Naive thymus-derived CD4-positive, alpha-beta T cell (primary cell): Measurements from ENCODE around the gene SLC45A3. TPM values are rescaled to one million over a fixed set of nuclear protein-coding genes. Genes with fewer than 3 reads are reported as not detected.

Source experiments
- ATAC-seq: fragments of 150-1000 bp; cut with Tn5 transposase; 2 replicates; pipeline ENCODE4 v1.10.0; 2021; ENCODE audit warnings: mild to moderate bottlenecking, moderate library complexity
- CTCF ChIA-PET: fragments of 350-600 bp; sonication (Branson Sonifier 250); formaldehyde crosslinking; loops from one replicate; lab custom pipeline; 2021; ENCODE audit warnings: antibody characterized with exemption; lab: Charles Lee
- POLR2A ChIA-PET: fragments of 350-600 bp; sonication (Branson Sonifier 250); formaldehyde crosslinking; loops from one replicate; lab custom pipeline; 2021; ENCODE audit warnings: antibody characterized with exemption, inconsistent platforms; lab: Charles Lee
- DNase-seq, 9 donors: peaks; one replicate each; pipeline versions ENCODE4 v3.0.0 to v3.0.0-alpha.2; 2020 to 2022; ENCODE audit warnings: mixed read lengths in 1 of 9
- H3K27ac ChIP-seq: one replicate; pipeline ENCODE4 v1.7.0; 2013; ENCODE audit warnings: mild to moderate bottlenecking, low read depth, low read length, moderate library complexity
- H3K27me3 ChIP-seq, 2 donors: one replicate each; pipeline ENCODE4 v1.7.0; 2013; ENCODE audit warnings: low read length in 2 of 2, mild to moderate bottlenecking in 2 of 2, moderate library complexity in 2 of 2; ENCODE audit not compliant: control insufficient read depth in 2 of 2, insufficient read depth in 2 of 2
- H3K36me3 ChIP-seq, 3 experiments: 1 replicate in 2 of 3; 2 replicates in 1 of 3; pipeline ENCODE4 v1.7.0; 2013; ENCODE audit warnings: low read length in 3 of 3, mild to moderate bottlenecking in 3 of 3, moderate library complexity in 1 of 3; ENCODE audit not compliant: insufficient read depth in 3 of 3, control insufficient read depth in 2 of 3
- H3K4me1 ChIP-seq, 2 donors: one replicate each; pipeline ENCODE4 v1.7.0; 2013; ENCODE audit warnings: low read length in 2 of 2, mild to moderate bottlenecking in 2 of 2, moderate library complexity in 1 of 2; ENCODE audit not compliant: control insufficient read depth in 2 of 2, insufficient read depth in 2 of 2
- H3K4me3 ChIP-seq: 2 replicates; pipeline ENCODE4 v1.7.0; 2013; ENCODE audit warnings: mild to moderate bottlenecking, low read length
- H3K9me3 ChIP-seq, 3 experiments: 1 replicate in 2 of 3; 2 replicates in 1 of 3; pipeline ENCODE4 v1.7.0; 2013; ENCODE audit warnings: low read length in 3 of 3; ENCODE audit not compliant: control insufficient read depth in 2 of 3
- H3K27ac Mint-ChIP-seq, 9 donors: one replicate each; pipeline ENCODE4 v1.8.0; 2020 to 2022; ENCODE audit warnings: mixed read lengths in 9 of 9, mild to moderate bottlenecking in 8 of 9, moderate library complexity in 5 of 9, inconsistent platforms in 2 of 9
- H3K27me3 Mint-ChIP-seq, 5 donors: one replicate each; pipeline ENCODE4 v1.8.0; 2021 to 2022; ENCODE audit warnings: mixed read lengths in 5 of 5, mild to moderate bottlenecking in 1 of 5
- H3K36me3 Mint-ChIP-seq, 5 donors: one replicate each; pipeline ENCODE4 v1.8.0; 2020 to 2022; ENCODE audit warnings: mixed read lengths in 5 of 5, mild to moderate bottlenecking in 3 of 5, inconsistent platforms in 1 of 5
- H3K4me1 Mint-ChIP-seq, 7 donors: one replicate each; pipeline ENCODE4 v1.8.0; 2020 to 2022; ENCODE audit warnings: mixed read lengths in 7 of 7, mild to moderate bottlenecking in 3 of 7, inconsistent platforms in 1 of 7
- H3K4me3 Mint-ChIP-seq, 10 donors: one replicate each; pipeline ENCODE4 v1.8.0; 2020 to 2022; ENCODE audit warnings: mild to moderate bottlenecking in 10 of 10, mixed read lengths in 10 of 10, moderate library complexity in 6 of 10, inconsistent platforms in 2 of 10
- H3K9me3 Mint-ChIP-seq, 11 donors: one replicate each; pipeline ENCODE4 v1.8.0; 2020 to 2022; ENCODE audit warnings: mixed read lengths in 11 of 11, mild to moderate bottlenecking in 4 of 11, inconsistent platforms in 1 of 11, moderate library complexity in 1 of 11
- intact Hi-C, 2 donors: fragments of 100-400 bp; cut with micrococcal nuclease; formaldehyde crosslinking; loops; one replicate each; pipeline ENCODE4 v1.15.1; 2023
- polyA plus RNA-seq, 2 donors: library from polyadenylated mRNA; unstranded; fragments of 300-500 nt; fragmentation: Illumina TruSeq; gene quantifications; one replicate each; pipeline ENCODE4 v1.2.3, GENCODE V29; 2021
- total RNA-seq, 6 experiments: library from RNA in 5 of 6; stranded (reverse) in 5 of 6; gene quantifications; 1 replicate in 5 of 6; 2 replicates in 1 of 6; pipeline ENCODE4 v1.2.3 and lab custom pipeline; 2021 to 2026

The SLC45A3 gene
- total and polyA plus RNA-seq, 7 experiments from 2014 or later = 0.10 to 8.7 (median 0.54) TPM; not detected in 2

GRCh38 chr1:205627956-205628355, 52.4 kb downstream of the SLC45A3 start:
- peaks cover 47 to 83% (median 66%) of the 10 kb centered on the region in 7 donors for H3K4me1 Mint-ChIP-seq

GRCh38 chr1:205626216-205626615, 54.1 kb downstream of the SLC45A3 start:
- Histone ChIP-seq H3K27ac (no peak overlapping the region), H3K4me1 (peaks cover 30 to 31% of the 10 kb centered on the region in 2 donors), H3K4me3 (no peak overlapping the region), H3K36me3 (peaks cover 3 to 23% (median 4%) of the 10 kb centered on the region in 3 experiments), H3K27me3 (no peaks in the 10 kb centered on the region), H3K9me3 (no peaks in the 10 kb centered on the region)
- no peak for ATAC-seq
- Mint-ChIP-seq H3K36me3 (peaks cover 0 to 37% (median 20%) of the 10 kb centered on the region in 5 donors), H3K4me3 (peak overlapping the region; percentile 36 to 85 (median 61)), H3K27me3 (no peaks in the 10 kb centered on the region), H3K4me1 (peaks cover 47 to 81% (median 65%) of the 10 kb centered on the region in 7 donors), H3K27ac (peak overlapping the region; percentile 58 to 91 (median 78)), H3K9me3 (no peaks in the 10 kb centered on the region)
- DNase-seq = no peak
- intact Hi-C loops = no loop called here
- ChIA-PET CTCF (interaction anchor here (1.3 kb wide), 1 partner anchor 25 kb away, joined by 3 read pairs; no protein-coding TSS in a partner anchor), POLR2A (no interaction called here)

More at GRCh38 chr1:205627956-205628355, 52.4 kb downstream of the SLC45A3 start:
- ATAC-seq (no peak), DNase-seq (no peak)
- no peaks in the 10 kb centered on the region for H3K9me3 ChIP-seq
- H3K36me3 Mint-ChIP-seq = peaks cover 0 to 37% (median 20%) of the 10 kb centered on the region in 5 donors
- H3K4me3 ChIP-seq = no peak overlapping the region
- intact Hi-C loops = no loop called here
- no peaks in the 10 kb centered on the region for H3K27me3 Mint-ChIP-seq
- H3K27ac ChIP-seq = no peak overlapping the region
- no peaks in the 10 kb centered on the region for H3K27me3 ChIP-seq
- H3K4me1 ChIP-seq = peaks cover 30 to 37% of the 10 kb centered on the region in 2 donors
- peaks cover 3 to 10% (median 4%) of the 10 kb centered on the region in 3 experiments for H3K36me3 ChIP-seq
- POLR2A ChIA-PET = interaction anchor here (0.7 to 6.8 kb wide), 6 partner anchors 19 to 516 kb away, joined by 3 to 290 read pairs (median 4); no protein-coding TSS in a partner anchor
- CTCF ChIA-PET = interaction anchor here (0.7 to 6.0 kb wide), 2 partner anchors 30 to 36 kb away, joined by 4 to 143 read pairs; no protein-coding TSS in a partner anchor
- H3K27ac Mint-ChIP-seq = peak overlapping the region in 8 of 9 donors; percentile 36 to 95 (median 70)
- H3K4me3 Mint-ChIP-seq = peak overlapping the region in 9 of 10 donors; percentile 63 to 95 (median 71)
- H3K9me3 Mint-ChIP-seq = no peaks in the 10 kb centered on the region

- no peak overlapping the region for H3K27ac ChIP-seq
- Mint-ChIP-seq H3K36me3 (peaks cover 9 to 50% (median 31%) of the 10 kb centered on the region in 5 donors), H3K9me3 (no peaks in the 10 kb centered on the region), H3K4me3 (no peak overlapping the region), H3K27me3 (no peaks in the 10 kb centered on the region), H3K27ac (peak overlapping the region in 6 of 9 donors; percentile 13 to 60 (median 44)), H3K4me1 (peaks cover 41 to 72% (median 64%) of the 10 kb centered on the region in 7 donors)
- intact Hi-C loops = no loop called here
- H3K4me1 ChIP-seq = peaks cover 12 to 23% of the 10 kb centered on the region in 2 donors
- POLR2A ChIA-PET = interaction anchor here (1.0 kb wide), 2 partner anchors 29 to 30 kb away, joined by 4 to 5 read pairs; no protein-coding TSS in a partner anchor
- no peaks in the 10 kb centered on the region for H3K27me3 ChIP-seq
- ATAC-seq (no peak), DNase-seq (no peak)
- H3K36me3 ChIP-seq = peaks cover 3 to 44% (median 16%) of the 10 kb centered on the region in 3 experiments
- no peak overlapping the region for H3K4me3 ChIP-seq
- CTCF ChIA-PET = interaction anchor here (0.6 kb wide), 1 partner anchor 34 kb away, joined by 3 read pairs; no protein-coding TSS in a partner anchor
- H3K9me3 ChIP-seq = no peaks in the 10 kb centered on the region
Observed at GRCh38 chr1:205623646-205624045, 56.7 kb downstream of the SLC45A3 start.

GRCh38 chr1:205620269-205620668, 60.0 kb downstream of the SLC45A3 start:
- Mint-ChIP-seq H3K27me3 (no peaks in the 10 kb centered on the region), H3K4me1 (peaks cover 18 to 56% (median 47%) of the 10 kb centered on the region in 7 donors), H3K4me3 (peak overlapping the region in 1 of 10 donors; percentile 16), H3K27ac (peak overlapping the region in 7 of 9 donors; percentile 2 to 82 (median 24)), H3K36me3 (peaks cover 17 to 41% (median 27%) of the 10 kb centered on the region in 5 donors), H3K9me3 (no peaks in the 10 kb centered on the region)
- ChIA-PET POLR2A (interaction anchor here (1.2 kb wide), 1 partner anchor 12 kb away, joined by 4 read pairs; the partner anchor contains the start of gene ELK4), CTCF (no interaction called here)
- no peak overlapping the region for H3K4me3 ChIP-seq
- no peaks in the 10 kb centered on the region for H3K4me1 ChIP-seq
- ATAC-seq (no peak), DNase-seq (no peak)
- no peak overlapping the region for H3K27ac ChIP-seq
- intact Hi-C loops = no loop called here
- no peaks in the 10 kb centered on the region for H3K9me3 ChIP-seq
- no peaks in the 10 kb centered on the region for H3K27me3 ChIP-seq
- peaks cover 17 to 70% (median 36%) of the 10 kb centered on the region in 3 experiments for H3K36me3 ChIP-seq

GRCh38 chr1:205619376-205619775, 60.9 kb downstream of the SLC45A3 start:
- H3K9me3 Mint-ChIP-seq = no peaks in the 10 kb centered on the region
- no peaks in the 10 kb centered on the region for H3K27me3 ChIP-seq
- no peak overlapping the region for H3K4me3 ChIP-seq
- ChIA-PET POLR2A (interaction anchor here (1.9 kb wide), 1 partner anchor 13 kb away, joined by 4 read pairs; the partner anchor contains the start of gene ELK4), CTCF (no interaction called here)
- no peak overlapping the region for H3K27ac Mint-ChIP-seq
- H3K27me3 Mint-ChIP-seq = no peaks in the 10 kb centered on the region
- ATAC-seq (no peak), DNase-seq (no peak)
- intact Hi-C loops = no loop called here
- H3K36me3 ChIP-seq = peaks cover 17 to 79% (median 40%) of the 10 kb centered on the region in 3 experiments
- H3K4me1 Mint-ChIP-seq = peaks cover 15 to 54% (median 45%) of the 10 kb centered on the region in 7 donors
- peaks cover 17 to 42% (median 29%) of the 10 kb centered on the region in 5 donors for H3K36me3 Mint-ChIP-seq
- no peaks in the 10 kb centered on the region for H3K9me3 ChIP-seq
- no peak overlapping the region for H3K4me3 Mint-ChIP-seq
- no peak overlapping the region for H3K27ac ChIP-seq
- no peaks in the 10 kb centered on the region for H3K4me1 ChIP-seq

- Histone ChIP-seq H3K4me3 (no peak overlapping the region), H3K4me1 (peaks cover under 1 to 11% of the 10 kb centered on the region in 2 donors), H3K27me3 (no peaks in the 10 kb centered on the region), H3K36me3 (peaks cover 14 to 77% (median 51%) of the 10 kb centered on the region in 3 experiments), H3K9me3 (no peaks in the 10 kb centered on the region), H3K27ac (no peak overlapping the region)
- CTCF ChIA-PET = interaction anchor here (1.9 kb wide), 1 partner anchor 12 kb away, joined by 5 read pairs; no protein-coding TSS in a partner anchor
- DNase-seq (no peak), ATAC-seq (no peak)
- peaks cover 12 to 66% (median 54%) of the 10 kb centered on the region in 7 donors for H3K4me1 Mint-ChIP-seq
- POLR2A ChIA-PET = interaction anchor here (0.8 to 2.2 kb wide), 2 partner anchors 13 to 15 kb away, joined by 3 to 11 read pairs; partner anchors contain the start of gene ELK4
- H3K4me3 Mint-ChIP-seq = no peak overlapping the region
- intact Hi-C loops = no loop called here
- H3K27me3 Mint-ChIP-seq = no peaks in the 10 kb centered on the region
- peaks cover 22 to 48% (median 32%) of the 10 kb centered on the region in 5 donors for H3K36me3 Mint-ChIP-seq
- no peaks in the 10 kb centered on the region for H3K9me3 Mint-ChIP-seq
- peak overlapping the region in 5 of 9 donors; percentile 8 to 59 (median 46) for H3K27ac Mint-ChIP-seq
Observed at GRCh38 chr1:205616563-205617293, 63.6 kb downstream of the SLC45A3 start.
